Parathyroid adenoma (tissue), 2 donors: ENCODE measurements around the gene RAET1G.

Source experiments
- H2AFZ ChIP-seq: fragments of 300-600 bp; sonication (generic); one replicate; pipeline ENCODE4 v1.7.0; 2017; ENCODE audit warnings: antibody characterized with exemption, mild to moderate bottlenecking
- H3K27ac ChIP-seq: fragments of 300-600 bp; sonication (generic); one replicate; pipeline ENCODE4 v1.7.0; 2017
- H3K27me3 ChIP-seq: fragments of 300-600 bp; sonication (generic); one replicate; pipeline ENCODE4 v1.7.0; 2017; ENCODE audit warnings: low read length; ENCODE audit not compliant: control insufficient read depth, insufficient read depth
- H3K36me3 ChIP-seq: fragments of 300-600 bp; sonication (generic); one replicate; pipeline ENCODE4 v1.7.0; 2017; ENCODE audit warnings: low read length; ENCODE audit not compliant: control insufficient read depth, insufficient read depth
- H3K4me1 ChIP-seq: fragments of 300-600 bp; sonication (generic); one replicate; pipeline ENCODE4 v1.7.0; 2017; ENCODE audit warnings: control low read depth
- H3K4me2 ChIP-seq: fragments of 300-600 bp; sonication (generic); one replicate; pipeline ENCODE4 v1.7.0; 2017; ENCODE audit warnings: low read length
- H3K4me3 ChIP-seq: fragments of 300-600 bp; sonication (generic); one replicate; pipeline ENCODE4 v1.7.0; 2017; ENCODE audit warnings: low read depth, low read length
- H3K79me2 ChIP-seq: fragments of 300-600 bp; sonication (generic); one replicate; pipeline ENCODE4 v1.7.0; 2017; ENCODE audit warnings: control low read depth
- H3K9ac ChIP-seq: fragments of 300-600 bp; sonication (generic); one replicate; pipeline ENCODE4 v1.7.0; 2017; ENCODE audit warnings: mild to moderate bottlenecking
- H3K9me3 ChIP-seq: fragments of 300-600 bp; sonication (generic); one replicate; pipeline ENCODE4 v1.7.0; 2017; ENCODE audit warnings: low read length; ENCODE audit not compliant: control insufficient read depth
- CTCF ChIP-seq: fragments of 300-600 bp; sonication (generic); IDR thresholded peaks from one replicate; pipeline ENCODE4 v1.7.0; 2017; ENCODE audit warnings: antibody characterized with exemption, mild to moderate bottlenecking
- donor health status: primary hyperparathyroidism.

Gene RAET1G

DNA sequence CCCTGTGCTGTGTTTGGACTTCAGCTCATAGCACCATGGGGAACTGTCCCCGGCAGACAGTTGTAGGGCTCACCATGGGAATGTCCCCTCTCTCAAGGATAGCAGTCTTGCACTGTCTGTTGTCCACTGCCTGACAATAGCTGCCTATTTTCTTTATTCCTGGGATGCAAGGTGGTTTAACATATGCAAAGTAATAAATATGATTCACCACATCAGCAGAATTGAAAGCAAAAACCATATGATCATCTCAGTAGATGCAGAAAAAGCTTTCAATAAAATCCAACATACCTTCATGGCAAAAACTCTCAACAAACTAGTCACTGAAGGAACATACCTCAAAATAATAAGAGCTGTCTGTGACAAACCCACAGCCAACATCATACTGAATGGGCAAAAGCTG, 45.3 kb downstream of the RAET1G start:
- Histone ChIP-seq H3K36me3 (no peaks in the 10 kb centered on the region), H3K4me2 (no peak overlapping the region), H3K27me3 (no peaks in the 10 kb centered on the region), H2AFZ (no peak overlapping the region), H3K4me1 (no peaks in the 10 kb centered on the region), H3K79me2 (peaks cover 6% of the 10 kb centered on the region), H3K9me3 (no peaks in the 10 kb centered on the region), H3K27ac (no peak overlapping the region), H3K4me3 (no peak overlapping the region), H3K9ac (no peak overlapping the region)
- TF ChIP-seq CTCF, result no peak

- Histone ChIP-seq H3K4me2 (no peak overlapping the region), H3K27me3 (no peaks in the 10 kb centered on the region), H3K79me2 (peaks cover 12% of the 10 kb centered on the region), H3K27ac (no peak overlapping the region), H3K9me3 (no peaks in the 10 kb centered on the region), H3K36me3 (no peaks in the 10 kb centered on the region), H3K4me1 (no peaks in the 10 kb centered on the region), H2AFZ (no peak overlapping the region), H3K9ac (no peak overlapping the region), H3K4me3 (no peak overlapping the region)
- TF ChIP-seq CTCF, result no peak
These were observed 46.5 kb downstream of the RAET1G start for GRCh38 chr6:149876241-149876933.

GRCh38 chr6:149872233-149872632, 50.7 kb downstream of the RAET1G start:
- peaks cover 12% of the 10 kb centered on the region for H3K79me2 ChIP-seq
- H3K4me3 ChIP-seq, result no peak overlapping the region
- H2AFZ ChIP-seq, result no peak overlapping the region
- no peak overlapping the region for H3K27ac ChIP-seq
- no peak overlapping the region for H3K9ac ChIP-seq
- H3K36me3 ChIP-seq, result no peaks in the 10 kb centered on the region
- no peaks in the 10 kb centered on the region for H3K9me3 ChIP-seq
- TF ChIP-seq CTCF, result no peak
- H3K27me3 ChIP-seq, result no peaks in the 10 kb centered on the region
- H3K4me2 ChIP-seq, result no peak overlapping the region
- peaks cover 11% of the 10 kb centered on the region for H3K4me1 ChIP-seq

DNA sequence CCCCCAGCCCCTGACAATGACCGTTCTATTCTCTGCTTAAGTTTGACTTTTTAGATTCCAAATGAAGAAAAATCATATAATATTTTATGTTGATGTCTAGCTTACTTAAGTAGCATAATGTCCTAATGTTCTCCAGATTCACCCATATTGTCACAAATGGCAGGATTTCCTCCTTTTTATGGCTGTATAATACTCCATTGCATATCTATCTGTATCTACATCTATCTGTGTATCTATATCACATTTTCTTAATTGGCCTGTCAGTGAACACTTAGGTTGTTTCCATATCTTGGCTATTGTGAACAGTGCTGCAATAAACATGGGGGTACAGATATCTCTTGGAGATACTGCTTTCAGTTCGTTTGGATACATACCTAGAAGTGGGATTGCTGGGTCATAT, 51.7 kb downstream of the RAET1G start:
- H3K27me3 ChIP-seq, result no peaks in the 10 kb centered on the region
- H3K4me2 ChIP-seq, result no peak overlapping the region
- H3K27ac ChIP-seq, result no peak overlapping the region
- H3K79me2 ChIP-seq, result peaks cover 12% of the 10 kb centered on the region
- H3K4me3 ChIP-seq, result no peak overlapping the region
- H3K9me3 ChIP-seq, result no peaks in the 10 kb centered on the region
- no peak overlapping the region for H2AFZ ChIP-seq
- H3K4me1 ChIP-seq, result peaks cover 11% of the 10 kb centered on the region
- no peak overlapping the region for H3K9ac ChIP-seq
- no peaks in the 10 kb centered on the region for H3K36me3 ChIP-seq
- no peak for TF ChIP-seq CTCF

DNA sequence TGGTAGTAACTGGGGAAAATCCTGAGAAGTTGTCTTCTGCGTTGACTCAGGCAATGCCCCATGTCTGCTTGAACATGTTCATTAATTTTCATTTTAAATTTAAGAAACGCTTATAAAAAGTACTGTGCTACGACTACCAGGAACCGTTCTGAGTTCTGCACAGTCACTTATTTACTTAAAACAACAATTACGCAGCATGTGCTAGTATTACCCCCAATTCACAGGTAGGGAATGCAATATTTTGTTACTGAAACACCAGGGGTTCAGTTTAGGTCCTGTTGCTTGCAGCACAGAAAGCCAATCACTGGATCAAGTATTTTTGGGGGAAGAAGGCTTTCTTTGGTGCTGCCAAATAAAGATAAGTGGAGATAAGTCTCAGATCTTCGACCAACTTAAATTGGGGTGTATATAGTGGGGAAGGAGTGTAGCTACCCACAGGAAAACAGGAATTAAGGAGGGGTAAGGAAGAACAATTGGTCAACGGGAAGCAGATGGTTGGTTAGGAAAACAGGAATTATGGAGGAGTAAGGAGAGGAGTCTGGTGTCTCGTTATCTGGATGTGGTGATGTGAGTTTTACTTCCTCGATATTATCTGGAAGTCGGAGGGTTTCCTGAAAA, 53.5 kb downstream of the RAET1G start:
- no peak overlapping the region for H3K4me3 ChIP-seq
- H3K9ac ChIP-seq, result no peak overlapping the region
- H3K27ac ChIP-seq, result no peak overlapping the region
- H3K4me1 ChIP-seq, result peaks cover 11% of the 10 kb centered on the region
- H3K79me2 ChIP-seq, result peaks cover 6% of the 10 kb centered on the region
- H2AFZ ChIP-seq, result no peak overlapping the region
- no peaks in the 10 kb centered on the region for H3K27me3 ChIP-seq
- no peak for TF ChIP-seq CTCF
- no peaks in the 10 kb centered on the region for H3K9me3 ChIP-seq
- H3K36me3 ChIP-seq, result no peaks in the 10 kb centered on the region
- H3K4me2 ChIP-seq, result no peak overlapping the region
